Lung (tissue), 12 donors: ENCODE measurements around the gene MYO5A. TPM values are rescaled to one million over a fixed set of nuclear protein-coding genes. Genes with fewer than 3 reads are reported as not detected.

Experiments
- ATAC-seq: fragments of 200-7000 bp; cut with Tn5 transposase; one replicate; pipeline ENCODE4 v1.9.1; 2020; ENCODE audit warnings: moderate number of reproducible peaks; ENCODE audit not compliant: insufficient read depth, low FRiP score
- DNase-seq, 3 donors: peaks; one replicate each; pipeline ENCODE4 v3.0.0-alpha.2; 2013 to 2017
- H3K27ac ChIP-seq, 2 donors: one replicate each; pipeline ENCODE4 v1.5.1; 2013; ENCODE audit warnings: mild to moderate bottlenecking in 2 of 2, moderate library complexity in 2 of 2, control low read depth in 1 of 2, inconsistent platforms in 1 of 2, low read depth in 1 of 2, low read length in 1 of 2
- H3K27me3 ChIP-seq, 3 donors: one replicate each; pipeline ENCODE4 v1.5.1; 2013; ENCODE audit warnings: low read length in 2 of 3; ENCODE audit not compliant: control insufficient read depth in 3 of 3, insufficient read depth in 3 of 3
- H3K36me3 ChIP-seq, 4 donors: one replicate each; pipeline ENCODE4 v1.5.1; 2013; ENCODE audit warnings: low read length in 4 of 4, mild to moderate bottlenecking in 1 of 4, moderate library complexity in 1 of 4; ENCODE audit not compliant: control insufficient read depth in 4 of 4, insufficient read depth in 4 of 4
- H3K4me1 ChIP-seq, 5 donors: one replicate each; pipeline ENCODE4 v1.5.1; 2013; ENCODE audit warnings: low read length in 5 of 5, mild to moderate bottlenecking in 2 of 5, moderate library complexity in 1 of 5; ENCODE audit not compliant: control insufficient read depth in 5 of 5, insufficient read depth in 5 of 5
- H3K4me3 ChIP-seq: one replicate; pipeline ENCODE4 v1.5.1; 2013; ENCODE audit warnings: mild to moderate bottlenecking, control low read depth, moderate library complexity
- H3K9ac ChIP-seq, 2 donors: one replicate each; pipeline ENCODE4 v1.5.1; 2013; ENCODE audit warnings: low read length in 2 of 2, control low read depth in 1 of 2; ENCODE audit not compliant: insufficient read depth in 1 of 2
- H3K9me3 ChIP-seq, 4 donors: one replicate each; pipeline ENCODE4 v1.5.1; 2013; ENCODE audit warnings: low read length in 3 of 4, mild to moderate bottlenecking in 1 of 4, moderate library complexity in 1 of 4; ENCODE audit not compliant: control insufficient read depth in 4 of 4, insufficient read depth in 3 of 4
- WGBS, 2 donors: extraction: QIAGEN DNeasy Blood & Tissue Kit; methylation state at CpG; one replicate each; pipeline ENCODE4 v1.1.7; 2013; 5-methylcytosine and 5-hydroxymethylcytosine counted together
- polyA plus RNA-seq, 2 donors: library from polyadenylated mRNA; stranded (reverse); fragments of 200-250 nt; gene quantifications; one replicate each; pipeline ENCODE4 v1.2.1, GENCODE V29; 2013
- total RNA-seq, 2 donors: library from RNA; depleted of rRNA in 1 of 2; stranded (reverse); fragments of >200 nt in 1 of 2; gene quantifications; one replicate each; pipeline ENCODE4 v1.2.1, GENCODE V29; 2014 to 2021
- TF ChIP-seq, protein P1 (sequence below): IDR thresholded peaks from 2 replicates; pipeline ENCODE4 v1.5.1; 2012; ENCODE audit warnings: mild to moderate bottlenecking; ENCODE audit errors: control extremely low read depth, extremely low read depth
- donor health status: control.
- donor health status: control.
- donor health status: Bipolar disorder and iron deficiency.
- donor health status: healthy.
- donor health status: DM: yes; HTN: yes; CAD: no.

The MYO5A gene
- total and polyA plus RNA-seq, 4 donors: 4.5 to 30.5 (median 13.3) TPM

DNA sequence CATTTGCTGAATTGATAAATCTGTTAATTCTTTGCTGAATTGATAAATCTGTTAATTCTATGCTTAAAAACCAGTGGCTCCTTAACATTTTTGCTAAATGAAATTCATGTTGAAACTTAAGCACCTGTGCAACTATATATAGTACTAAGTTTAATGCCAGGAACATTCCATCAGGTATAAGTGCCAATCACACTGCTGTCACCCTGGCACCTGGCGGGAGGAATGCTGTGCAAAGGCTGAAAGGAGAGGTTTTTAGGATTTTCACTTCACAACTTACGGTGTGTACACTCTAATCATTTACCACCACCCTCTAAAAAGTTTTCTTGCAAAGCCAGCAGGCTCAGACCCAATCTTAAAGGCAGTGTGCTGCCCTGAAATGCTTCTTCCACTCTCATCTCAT, 199.5 kb downstream of the MYO5A start:
- peak in 2 of 3 donors; percentile 23 to 65 for DNase-seq

DNA sequence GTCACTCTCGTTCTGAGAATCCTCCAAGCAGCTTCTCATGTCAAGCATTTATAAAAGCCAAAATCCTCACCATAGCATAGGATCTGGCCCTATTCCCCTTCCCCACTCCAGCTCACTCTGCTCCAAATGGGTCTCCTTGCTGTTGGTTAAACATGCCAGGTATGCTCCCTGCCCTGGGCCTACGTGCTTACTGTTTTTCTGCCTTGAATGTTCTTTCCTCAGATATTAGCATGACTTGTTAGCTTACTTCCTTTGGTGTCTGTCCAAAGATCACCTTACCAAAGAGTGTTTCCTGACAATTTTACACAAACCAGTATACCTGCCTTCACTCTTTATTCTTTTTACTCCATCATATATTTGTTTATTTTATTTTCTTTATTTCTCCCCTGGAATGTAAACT, 200.0 kb downstream of the MYO5A start:
- peaks cover 0 to 10% (median 3%) of the 10 kb centered on the region in 4 donors for H3K36me3 ChIP-seq
- no peak overlapping the region for H3K4me3 ChIP-seq
- no peaks in the 10 kb centered on the region for H3K27me3 ChIP-seq
- no peaks in the 10 kb centered on the region for H3K9me3 ChIP-seq
- H3K4me1 ChIP-seq: no peaks in the 10 kb centered on the region
- DNase-seq: peak in 1 of 3 donors; percentile 27
- peak overlapping the region in 1 of 2 donors; percentile 71 for H3K27ac ChIP-seq
- TF ChIP-seq, protein P1, sequence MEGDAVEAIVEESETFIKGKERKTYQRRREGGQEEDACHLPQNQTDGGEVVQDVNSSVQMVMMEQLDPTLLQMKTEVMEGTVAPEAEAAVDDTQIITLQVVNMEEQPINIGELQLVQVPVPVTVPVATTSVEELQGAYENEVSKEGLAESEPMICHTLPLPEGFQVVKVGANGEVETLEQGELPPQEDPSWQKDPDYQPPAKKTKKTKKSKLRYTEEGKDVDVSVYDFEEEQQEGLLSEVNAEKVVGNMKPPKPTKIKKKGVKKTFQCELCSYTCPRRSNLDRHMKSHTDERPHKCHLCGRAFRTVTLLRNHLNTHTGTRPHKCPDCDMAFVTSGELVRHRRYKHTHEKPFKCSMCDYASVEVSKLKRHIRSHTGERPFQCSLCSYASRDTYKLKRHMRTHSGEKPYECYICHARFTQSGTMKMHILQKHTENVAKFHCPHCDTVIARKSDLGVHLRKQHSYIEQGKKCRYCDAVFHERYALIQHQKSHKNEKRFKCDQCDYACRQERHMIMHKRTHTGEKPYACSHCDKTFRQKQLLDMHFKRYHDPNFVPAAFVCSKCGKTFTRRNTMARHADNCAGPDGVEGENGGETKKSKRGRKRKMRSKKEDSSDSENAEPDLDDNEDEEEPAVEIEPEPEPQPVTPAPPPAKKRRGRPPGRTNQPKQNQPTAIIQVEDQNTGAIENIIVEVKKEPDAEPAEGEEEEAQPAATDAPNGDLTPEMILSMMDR: no peak
- no peak overlapping the region for H3K9ac ChIP-seq
- ATAC-seq: no peak
- WGBS, 2 donors: 71 to 83% methylated on average over 2 of the region's 2 CpGs

More for the DNA sequence above, 199.5 kb downstream of the MYO5A start:
- no peaks in the 10 kb centered on the region for H3K27me3 ChIP-seq
- H3K27ac ChIP-seq: peak overlapping the region in 1 of 2 donors; percentile 1
- ATAC-seq: peak; percentile 23
- 72 to 90% methylated on average over 2 of the region's 2 CpGs for WGBS, 2 donors
- no peaks in the 10 kb centered on the region for H3K9me3 ChIP-seq
- no peak overlapping the region for H3K9ac ChIP-seq
- no peaks in the 10 kb centered on the region for H3K4me1 ChIP-seq
- peaks cover 0 to 10% (median 3%) of the 10 kb centered on the region in 4 donors for H3K36me3 ChIP-seq
- TF ChIP-seq, protein P1: no peak
- no peak overlapping the region for H3K4me3 ChIP-seq

DNA sequence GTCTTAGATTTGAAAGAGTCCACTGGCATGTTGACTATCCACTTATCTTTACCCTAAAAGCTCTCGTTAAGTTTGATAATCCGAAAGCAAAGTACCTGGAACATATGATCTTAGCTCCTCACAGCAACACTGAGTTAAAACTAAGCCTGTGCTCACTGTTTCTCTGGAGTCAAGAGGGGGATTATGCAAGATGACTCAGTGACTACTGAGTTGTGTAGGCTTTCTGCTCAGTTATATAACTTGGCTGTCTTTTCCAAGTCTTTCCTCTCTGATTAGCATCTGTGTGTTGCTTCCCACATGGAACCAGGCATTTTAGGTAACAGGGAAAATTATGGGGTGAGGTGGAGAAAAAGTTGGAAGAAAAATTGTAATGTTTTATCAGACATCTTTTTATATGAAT, 201.9 kb downstream of the MYO5A start:
- WGBS, 2 donors: 73 to 92% methylated on average over 2 of the region's 2 CpGs
- TF ChIP-seq, protein P1: no peak
- no peak overlapping the region for H3K4me3 ChIP-seq
- H3K36me3 ChIP-seq: peaks cover 0 to 10% (median 5%) of the 10 kb centered on the region in 4 donors
- H3K27ac ChIP-seq: no peak overlapping the region
- no peaks in the 10 kb centered on the region for H3K27me3 ChIP-seq
- H3K9me3 ChIP-seq: no peaks in the 10 kb centered on the region
- H3K9ac ChIP-seq: no peak overlapping the region
- H3K4me1 ChIP-seq: no peaks in the 10 kb centered on the region
- no peak for ATAC-seq
- peak in 1 of 3 donors; percentile 29 for DNase-seq

DNA sequence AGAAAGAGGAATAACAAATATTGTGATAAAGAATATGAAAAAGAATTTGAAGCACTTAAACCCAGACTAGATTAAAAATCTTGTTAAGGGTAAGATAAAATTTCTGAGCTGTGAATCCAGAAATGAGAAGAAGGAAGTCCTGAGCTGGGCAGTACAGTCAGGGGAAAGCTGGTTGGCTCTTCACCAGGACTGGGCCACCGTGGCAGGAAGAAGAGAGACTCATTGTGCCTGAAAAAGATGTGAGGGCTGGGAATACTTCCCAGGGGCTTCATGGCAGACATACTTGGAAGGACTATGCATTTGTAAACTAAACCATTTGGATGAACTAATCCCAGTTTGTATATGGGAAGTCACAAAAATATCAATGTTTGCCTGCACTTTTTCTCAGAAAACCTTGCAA, 204.6 kb downstream of the MYO5A start:
- Histone ChIP-seq H3K9me3 (no peaks in the 10 kb centered on the region), H3K36me3 (peaks cover 0 to 10% (median 7%) of the 10 kb centered on the region in 4 donors), H3K27me3 (no peaks in the 10 kb centered on the region), H3K4me1 (no peaks in the 10 kb centered on the region), H3K9ac (no peak overlapping the region), H3K4me3 (no peak overlapping the region), H3K27ac (no peak overlapping the region)
- TF ChIP-seq, protein P1: no peak
- DNase-seq (no peak), ATAC-seq (no peak)
- 33 to 52% methylated on average over 1 of the region's 1 CpG for WGBS, 2 donors
